ENCODE data around the gene PACC1.

Gene PACC1

GRCh38 chr1:212437179-212437798 lies 22.6 kb upstream of the PACC1 start:
- Histone ChIP-seq H3K27ac (replicated peaks) (no peak overlapping the region), H3K27me3 (ENCODE audit: insufficient read depth, poor library complexity, severe bottlenecking) (no peaks in the 10 kb centered on the region), H3K4me3 (replicated peaks; ENCODE audit: insufficient read depth, low read length) (no peak overlapping the region)
- no peak for DNase-seq (ENCODE audit: low read depth in 1 of 2, low spot score in 1 of 2)
- TF ChIP-seq REST (IDR thresholded peaks at IDR 0.05; ENCODE audit: insufficient replicate concordance, low read depth) = no peak

- Histone ChIP-seq H3K27me3 (ENCODE audit: insufficient read depth, poor library complexity, severe bottlenecking) (no peaks in the 10 kb centered on the region), H3K27ac (replicated peaks) (no peak overlapping the region), H3K4me3 (replicated peaks; ENCODE audit: insufficient read depth, low read length) (no peak overlapping the region)
- TF ChIP-seq SPI1 (IDR thresholded peaks at IDR 0.05; ENCODE audit: borderline replicate concordance, low read depth) (no peak), GABPA (IDR thresholded peaks at IDR 0.05; ENCODE audit: low read depth) (no peak), CTCF (IDR thresholded peaks at IDR 0.05; ENCODE audit: insufficient read depth, low read length) (no peak), REST (IDR thresholded peaks at IDR 0.05; ENCODE audit: insufficient replicate concordance, low read depth) (no peak), POLR2AphosphoS5 (IDR thresholded peaks at IDR 0.05; ENCODE audit: low read depth) (no peak)
- DNase-seq (ENCODE audit: low read depth in 1 of 2, low spot score in 1 of 2) = no peak
Observed at GRCh38 chr1:212434992-212435391, 20.3 kb upstream of the PACC1 start.

GRCh38 chr1:212433577-212434462 lies 19.1 kb upstream of the PACC1 start:
- no peak overlapping the region for H3K27ac ChIP-seq (replicated peaks)

More at GRCh38 chr1:212433577-212434462, 19.1 kb upstream of the PACC1 start:
- Histone ChIP-seq H3K4me3 (replicated peaks; ENCODE audit: insufficient read depth, low read length) (peak overlapping the region; percentile 55), H3K27me3 (ENCODE audit: insufficient read depth, poor library complexity, severe bottlenecking) (no peaks in the 10 kb centered on the region)
- TF ChIP-seq POLR2AphosphoS5 (IDR thresholded peaks at IDR 0.05; ENCODE audit: low read depth) = no peak
- no peak for TF ChIP-seq GABPA (IDR thresholded peaks at IDR 0.05; ENCODE audit: low read depth)
- TF ChIP-seq CTCF (IDR thresholded peaks at IDR 0.05; ENCODE audit: insufficient read depth, low read length) = no peak
- TF ChIP-seq SPI1 (IDR thresholded peaks at IDR 0.05; ENCODE audit: borderline replicate concordance, low read depth) = no peak
- TF ChIP-seq REST (IDR thresholded peaks at IDR 0.05; ENCODE audit: insufficient replicate concordance, low read depth) = no peak
- DNase-seq (ENCODE audit: low read depth in 1 of 2, low spot score in 1 of 2) = no peak
